Osteoblast (primary cell): ENCODE measurements around the gene CIAO3. TPM values are rescaled to one million over a fixed set of nuclear protein-coding genes. Genes with fewer than 3 reads are reported as not detected.

Experiments used
- DNase-seq: peaks from one replicate; pipeline ENCODE4 v3.0.0; 2011; ENCODE audit warnings: low spot score, mixed read lengths; ENCODE audit not compliant: insufficient read length; ENCODE audit errors: missing footprints
- H2AFZ ChIP-seq: 2 replicates; pipeline ENCODE4 v1.6.0; 2011; ENCODE audit warnings: mild to moderate bottlenecking, low read length
- H3K27ac ChIP-seq: 2 replicates; pipeline ENCODE4 v1.5.1; 2011; ENCODE audit warnings: mild to moderate bottlenecking, low read depth, low read length, moderate library complexity
- H3K27me3 ChIP-seq: 2 replicates; pipeline ENCODE4 v1.6.0; 2012; ENCODE audit warnings: mild to moderate bottlenecking, control low read depth, inconsistent platforms, low read length, moderate library complexity; ENCODE audit not compliant: insufficient read depth
- H3K36me3 ChIP-seq: 2 replicates; pipeline ENCODE4 v1.5.1; 2011; ENCODE audit warnings: mild to moderate bottlenecking, low read length, control low read depth, moderate library complexity; ENCODE audit not compliant: insufficient read depth
- H3K4me1 ChIP-seq: 2 replicates; pipeline ENCODE4 v1.5.1; 2011; ENCODE audit warnings: mild to moderate bottlenecking, low read length, control low read depth, moderate library complexity; ENCODE audit not compliant: insufficient read depth
- H3K4me2 ChIP-seq: 2 replicates; pipeline ENCODE4 v1.6.0; 2011; ENCODE audit warnings: mild to moderate bottlenecking, low read length; ENCODE audit not compliant: insufficient read depth
- H3K4me3 ChIP-seq: fragments of 200-600 bp; sonication (generic); 3 replicates; pipeline ENCODE4 v1.5.1; 2012; ENCODE audit warnings: mild to moderate bottlenecking, low read length, inconsistent platforms; ENCODE audit not compliant: insufficient read depth
- H3K79me2 ChIP-seq: 2 replicates; pipeline ENCODE4 v1.6.0; 2012; ENCODE audit warnings: mild to moderate bottlenecking, low read length, control low read depth, inconsistent platforms; ENCODE audit not compliant: insufficient read depth
- H3K9me3 ChIP-seq: 2 replicates; pipeline ENCODE4 v1.5.1; 2011; ENCODE audit warnings: low read depth, low read length, control low read depth
- H4K20me1 ChIP-seq: 2 replicates; pipeline ENCODE4 v1.6.0; 2012; ENCODE audit warnings: mild to moderate bottlenecking, low read length, control low read depth; ENCODE audit not compliant: insufficient read depth
- total RNA-seq: library from RNA; depleted of rRNA; stranded (reverse); fragments of >200 nt; gene quantifications from 2 replicates; pipeline ENCODE4 v1.2.3, GENCODE V29; 2012
- TF ChIP-seq, protein P1 (sequence below): IDR thresholded peaks from 2 replicates; pipeline ENCODE4 v1.5.1; 2011; ENCODE audit warnings: mild to moderate bottlenecking, low read depth, low read length, moderate library complexity; ENCODE audit errors: extremely low read depth

The CIAO3 gene
- total RNA-seq, 1 donor = 32.2 TPM

DNA sequence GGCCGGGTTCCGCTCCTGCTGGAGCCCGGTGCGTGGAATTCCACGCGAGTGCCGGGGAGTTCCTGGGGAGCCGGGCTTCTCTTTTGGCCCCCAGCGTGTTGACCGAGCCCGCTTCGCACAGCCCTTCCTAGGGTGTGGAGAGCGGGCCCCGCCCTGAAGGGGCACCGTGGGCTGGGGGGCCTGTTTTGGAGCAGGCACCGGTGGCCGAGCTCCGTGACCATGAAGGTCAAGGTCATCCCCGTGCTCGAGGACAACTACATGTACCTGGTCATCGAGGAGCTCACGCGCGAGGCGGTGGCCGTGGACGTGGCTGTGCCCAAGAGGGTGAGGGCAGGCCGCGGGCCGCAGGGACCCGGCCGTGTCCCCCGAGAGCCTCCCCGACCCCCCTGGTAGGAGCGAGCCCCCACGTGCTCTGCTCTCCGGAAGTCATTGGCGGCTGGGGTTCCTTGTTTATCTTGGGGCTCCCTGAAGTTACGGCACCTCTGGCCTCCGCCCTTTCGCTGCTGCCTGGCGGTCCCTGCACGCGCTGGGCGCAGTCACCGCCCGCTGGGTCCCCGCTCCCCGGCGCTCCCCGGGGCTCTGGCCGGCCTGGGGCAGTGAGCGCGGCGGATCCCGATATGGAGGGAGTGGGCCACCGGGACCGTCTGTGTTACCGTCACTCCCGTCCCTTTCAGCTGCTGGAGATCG, 13.4 kb downstream of the CIAO3 start:
- peak overlapping the region; percentile 80 for H3K4me2 ChIP-seq
- peak overlapping the region; percentile 72 for H3K4me3 ChIP-seq
- DNase-seq = no peak
- peaks cover 4% of the 10 kb centered on the region for H4K20me1 ChIP-seq
- no peaks in the 10 kb centered on the region for H3K36me3 ChIP-seq
- peaks cover 5% of the 10 kb centered on the region for H3K4me1 ChIP-seq
- no peaks in the 10 kb centered on the region for H3K9me3 ChIP-seq
- no peak overlapping the region for H3K27ac ChIP-seq
- H2AFZ ChIP-seq = peak overlapping the region; percentile 22
- TF ChIP-seq, protein P1, sequence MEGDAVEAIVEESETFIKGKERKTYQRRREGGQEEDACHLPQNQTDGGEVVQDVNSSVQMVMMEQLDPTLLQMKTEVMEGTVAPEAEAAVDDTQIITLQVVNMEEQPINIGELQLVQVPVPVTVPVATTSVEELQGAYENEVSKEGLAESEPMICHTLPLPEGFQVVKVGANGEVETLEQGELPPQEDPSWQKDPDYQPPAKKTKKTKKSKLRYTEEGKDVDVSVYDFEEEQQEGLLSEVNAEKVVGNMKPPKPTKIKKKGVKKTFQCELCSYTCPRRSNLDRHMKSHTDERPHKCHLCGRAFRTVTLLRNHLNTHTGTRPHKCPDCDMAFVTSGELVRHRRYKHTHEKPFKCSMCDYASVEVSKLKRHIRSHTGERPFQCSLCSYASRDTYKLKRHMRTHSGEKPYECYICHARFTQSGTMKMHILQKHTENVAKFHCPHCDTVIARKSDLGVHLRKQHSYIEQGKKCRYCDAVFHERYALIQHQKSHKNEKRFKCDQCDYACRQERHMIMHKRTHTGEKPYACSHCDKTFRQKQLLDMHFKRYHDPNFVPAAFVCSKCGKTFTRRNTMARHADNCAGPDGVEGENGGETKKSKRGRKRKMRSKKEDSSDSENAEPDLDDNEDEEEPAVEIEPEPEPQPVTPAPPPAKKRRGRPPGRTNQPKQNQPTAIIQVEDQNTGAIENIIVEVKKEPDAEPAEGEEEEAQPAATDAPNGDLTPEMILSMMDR = no peak
- H3K79me2 ChIP-seq = no peaks in the 10 kb centered on the region
- H3K27me3 ChIP-seq = no peaks in the 10 kb centered on the region

DNA sequence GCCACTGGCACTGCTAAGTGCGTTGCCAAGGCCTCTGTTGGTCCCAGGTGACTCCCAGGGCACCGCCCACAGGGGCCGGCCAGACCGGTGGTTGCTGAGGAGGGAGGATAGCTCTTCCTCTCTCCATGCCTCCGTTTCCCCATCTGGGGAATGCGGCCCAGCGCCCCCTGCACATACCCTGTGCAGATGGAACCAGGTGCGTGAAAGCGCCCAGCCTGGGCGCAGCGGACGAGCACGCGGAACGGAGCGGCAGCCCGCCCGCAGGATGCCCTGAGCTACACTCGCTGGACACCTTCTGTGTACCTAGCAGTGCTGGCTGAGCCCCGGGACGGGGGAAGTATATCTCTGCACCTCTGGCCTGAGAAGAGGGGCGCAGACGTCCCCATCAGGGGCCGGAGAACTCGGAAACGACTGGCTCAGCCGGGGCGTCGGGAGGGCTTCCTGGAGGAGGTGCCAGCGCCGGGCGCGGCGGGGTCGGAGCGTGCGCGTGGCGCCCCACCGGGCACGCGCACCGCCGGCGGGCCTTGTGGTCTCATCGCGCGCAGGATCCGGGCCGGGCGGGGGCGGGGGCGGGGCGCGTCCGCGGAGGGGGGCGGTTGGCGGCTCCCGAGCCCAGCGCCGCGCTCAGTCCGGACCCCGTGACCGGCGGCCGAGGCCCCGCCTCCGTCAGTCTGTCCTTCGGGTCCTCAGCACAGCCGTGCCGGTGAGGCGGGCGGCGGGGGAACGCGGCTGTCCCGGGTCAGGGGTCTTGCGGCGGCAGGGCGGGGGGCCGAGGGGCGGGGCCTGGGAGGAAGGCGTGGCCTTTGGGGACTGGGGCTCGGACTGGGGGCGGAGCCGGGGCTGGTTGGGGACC, 14.1 kb downstream of the CIAO3 start, which contains the start of the genes CCDC78 and HAGHL:
Gene CCDC78, minus strand, starts transcription at position 6 of the 853 bp plus-strand sequence. CDS start 76 bp downstream, outside the sequence.
Gene HAGHL, plus strand, starts transcription at position 669 of the 853 bp plus-strand sequence. CDS start 404 bp downstream, outside the sequence.
- Histone ChIP-seq H3K27me3 (no peaks in the 10 kb centered on the region), H3K9me3 (no peaks in the 10 kb centered on the region), H3K79me2 (no peaks in the 10 kb centered on the region), H4K20me1 (peaks cover 7% of the 10 kb centered on the region), H3K36me3 (no peaks in the 10 kb centered on the region), H3K4me1 (peaks cover 5% of the 10 kb centered on the region), H3K4me3 (peak within 1 kb of the TSS; percentile 72), H3K4me2 (peak within 1 kb of the TSS; percentile 80), H2AFZ (peak within 1 kb of the TSS; percentile 22), H3K27ac (no peak within 1 kb of the TSS)
- peak; percentile 95 for DNase-seq
- TF ChIP-seq, protein P1 = no peak

DNA sequence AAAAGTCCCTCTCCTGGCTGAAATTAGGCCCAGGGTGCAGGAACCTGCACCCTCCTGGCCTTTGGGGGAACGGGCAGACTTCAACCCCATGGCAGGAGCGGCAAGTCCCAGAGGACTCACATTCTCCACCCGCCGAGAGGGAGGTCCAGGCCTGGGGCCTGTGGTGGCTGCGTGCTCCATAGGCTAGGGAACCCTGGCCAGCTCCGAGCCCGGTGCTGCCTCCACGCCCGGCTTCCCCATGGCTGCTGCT, 14.7 kb downstream of the CIAO3 start:
- DNase-seq = no peak
- Histone ChIP-seq H3K27me3 (no peaks in the 10 kb centered on the region), H3K4me1 (peaks cover 8% of the 10 kb centered on the region), H3K9me3 (no peaks in the 10 kb centered on the region), H4K20me1 (peaks cover 7% of the 10 kb centered on the region), H3K4me2 (no peak overlapping the region), H3K79me2 (no peaks in the 10 kb centered on the region), H3K27ac (no peak overlapping the region), H2AFZ (no peak overlapping the region), H3K4me3 (no peak overlapping the region), H3K36me3 (no peaks in the 10 kb centered on the region)
- TF ChIP-seq, protein P1 = no peak
